ENCODE measurements around the gene STMND1. TPM values are rescaled to one million over a fixed set of nuclear protein-coding genes. Genes with fewer than 3 reads are reported as not detected.

Gene STMND1
- total RNA-seq, 1 experiment from 2014 or later = not detected

DNA sequence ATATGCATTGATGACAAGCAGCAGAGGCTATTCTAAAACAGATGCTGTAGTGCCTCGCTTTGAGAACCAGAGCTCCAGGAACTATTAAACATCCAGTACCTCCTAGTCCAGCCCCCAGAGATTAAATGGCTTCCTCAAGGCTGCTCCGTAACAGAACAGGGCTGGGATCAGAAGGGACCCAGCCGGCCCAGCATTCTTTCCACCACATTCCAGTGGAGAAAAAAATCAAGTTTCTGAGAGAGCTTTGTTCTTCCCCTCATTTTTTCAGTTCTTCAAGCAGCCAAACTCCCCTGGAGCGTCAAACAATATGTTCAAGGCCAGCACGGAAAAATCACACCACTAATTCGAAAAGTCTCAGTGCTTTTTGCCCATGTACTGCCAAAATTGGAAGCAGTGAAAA lies 5.8 kb upstream of the STMND1 start:
- H3K79me2 ChIP-seq (ENCODE audit: insufficient read depth, low read length) = no peaks in the 10 kb centered on the region
- no peak overlapping the region for H2BK20ac ChIP-seq (ENCODE audit: low read depth, low read length, poor library complexity, severe bottlenecking)
- H3K23ac ChIP-seq (ENCODE audit: insufficient read length, low read depth, low read length) = no peak overlapping the region
- H2BK5ac ChIP-seq (ENCODE audit: insufficient read length, low read length) = no peak overlapping the region
- TF ChIP-seq, protein P1, sequence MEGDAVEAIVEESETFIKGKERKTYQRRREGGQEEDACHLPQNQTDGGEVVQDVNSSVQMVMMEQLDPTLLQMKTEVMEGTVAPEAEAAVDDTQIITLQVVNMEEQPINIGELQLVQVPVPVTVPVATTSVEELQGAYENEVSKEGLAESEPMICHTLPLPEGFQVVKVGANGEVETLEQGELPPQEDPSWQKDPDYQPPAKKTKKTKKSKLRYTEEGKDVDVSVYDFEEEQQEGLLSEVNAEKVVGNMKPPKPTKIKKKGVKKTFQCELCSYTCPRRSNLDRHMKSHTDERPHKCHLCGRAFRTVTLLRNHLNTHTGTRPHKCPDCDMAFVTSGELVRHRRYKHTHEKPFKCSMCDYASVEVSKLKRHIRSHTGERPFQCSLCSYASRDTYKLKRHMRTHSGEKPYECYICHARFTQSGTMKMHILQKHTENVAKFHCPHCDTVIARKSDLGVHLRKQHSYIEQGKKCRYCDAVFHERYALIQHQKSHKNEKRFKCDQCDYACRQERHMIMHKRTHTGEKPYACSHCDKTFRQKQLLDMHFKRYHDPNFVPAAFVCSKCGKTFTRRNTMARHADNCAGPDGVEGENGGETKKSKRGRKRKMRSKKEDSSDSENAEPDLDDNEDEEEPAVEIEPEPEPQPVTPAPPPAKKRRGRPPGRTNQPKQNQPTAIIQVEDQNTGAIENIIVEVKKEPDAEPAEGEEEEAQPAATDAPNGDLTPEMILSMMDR (conservative IDR thresholded peaks at IDR 0.05) = no peak
- no peaks in the 10 kb centered on the region; the same call in 1 of the 2 replicates for H3K4me1 ChIP-seq (ENCODE audit: insufficient read depth, low read length)
- H3K4me3 Mint-ChIP-seq = no peak overlapping the region
- H4K5ac ChIP-seq (ENCODE audit: insufficient read length, low read depth, low read length) = no peak overlapping the region
- H3K14ac ChIP-seq (ENCODE audit: insufficient read depth, low read length) = no peak overlapping the region
- H3K9ac ChIP-seq (ENCODE audit: extremely low read depth, insufficient read length, low read length) = no peak overlapping the region
- WGBS (ENCODE audit: extremely low coverage, insufficient read length, low lambda C conversion rate) = no CpG with 5 or more reads among the region's 6 CpGs
- peaks cover 2% of the 10 kb centered on the region; the same call in 1 of the 2 replicates for H3K27me3 ChIP-seq (ENCODE audit: insufficient read depth, low read length)
- no peak overlapping the region for H4K8ac ChIP-seq (replicated peaks; ENCODE audit: insufficient read length, low read depth, low read length)
- H2BK15ac ChIP-seq (ENCODE audit: low read depth, low read length) = no peak overlapping the region
- 0 out of 7 replicates have a peak overlapping the region, but pooled peaks of 1 of the 3 experiments have one; percentile 36 for H3K27ac Mint-ChIP-seq
- H3K56ac ChIP-seq (ENCODE audit: insufficient read length, low read depth, low read length) = no peak overlapping the region
- H3K4me2 ChIP-seq (ENCODE audit: insufficient read depth, insufficient read length, low read length) = no peak overlapping the region
- no peaks in the 10 kb centered on the region for H3K23me2 ChIP-seq (ENCODE audit: insufficient read length, low read depth, low read length, poor library complexity, severe bottlenecking)
- peaks cover 25% of the 10 kb centered on the region for H3K27me3 Mint-ChIP-seq (ENCODE audit: low read depth)
- no peak overlapping the region for H3K18ac ChIP-seq (ENCODE audit: insufficient read length, low read depth, low read length)
- H3K79me1 ChIP-seq (ENCODE audit: insufficient read depth, low read depth, low read length, poor library complexity, severe bottlenecking) = no peaks in the 10 kb centered on the region
- no peaks in the 10 kb centered on the region for H4K20me1 ChIP-seq (ENCODE audit: control insufficient read depth, insufficient read depth, insufficient read length)
- H3K9me3 ChIP-seq (ENCODE audit: control insufficient read depth, low read depth, low read length) = no peaks in the 10 kb centered on the region
- H2AK5ac ChIP-seq (ENCODE audit: insufficient read length, low read length) = no peak overlapping the region
- H3K27ac ChIP-seq (ENCODE audit: insufficient read length, low read depth, low read length) = no peak overlapping the region
- H3K4me1 Mint-ChIP-seq = peaks cover 4 to 13% of the 10 kb centered on the region in 2 experiments; a peak in 3 of 4 replicates
- no peak overlapping the region for H3T11ph ChIP-seq (ENCODE audit: low read length)
- no peak overlapping the region for H2AFZ ChIP-seq (ENCODE audit: low read length)
- no peak overlapping the region for H4K91ac ChIP-seq (ENCODE audit: insufficient read length, low read depth, low read length)
- no peak overlapping the region for H2BK120ac ChIP-seq (ENCODE audit: low read depth, low read length, poor library complexity, severe bottlenecking)
- no peak for DNase-seq
- no peaks in the 10 kb centered on the region for H3K9me3 Mint-ChIP-seq
- no peak overlapping the region for H3K4ac ChIP-seq (ENCODE audit: low read depth, low read length)
- H2BK12ac ChIP-seq (ENCODE audit: insufficient read length, low read depth, low read length) = no peak overlapping the region
- no peaks in the 10 kb centered on the region for H3K36me3 Mint-ChIP-seq (ENCODE audit: insufficient read depth in 1 of 3, low read depth in 3 of 3)
